Measurements from ENCODE around the gene GRIN2C. TPM values are rescaled to one million over a fixed set of nuclear protein-coding genes. Genes with fewer than 3 reads are reported as not detected.

The GRIN2C gene
- total RNA-seq, 1 donor from 2014 or later: 0.74 TPM

DNA sequence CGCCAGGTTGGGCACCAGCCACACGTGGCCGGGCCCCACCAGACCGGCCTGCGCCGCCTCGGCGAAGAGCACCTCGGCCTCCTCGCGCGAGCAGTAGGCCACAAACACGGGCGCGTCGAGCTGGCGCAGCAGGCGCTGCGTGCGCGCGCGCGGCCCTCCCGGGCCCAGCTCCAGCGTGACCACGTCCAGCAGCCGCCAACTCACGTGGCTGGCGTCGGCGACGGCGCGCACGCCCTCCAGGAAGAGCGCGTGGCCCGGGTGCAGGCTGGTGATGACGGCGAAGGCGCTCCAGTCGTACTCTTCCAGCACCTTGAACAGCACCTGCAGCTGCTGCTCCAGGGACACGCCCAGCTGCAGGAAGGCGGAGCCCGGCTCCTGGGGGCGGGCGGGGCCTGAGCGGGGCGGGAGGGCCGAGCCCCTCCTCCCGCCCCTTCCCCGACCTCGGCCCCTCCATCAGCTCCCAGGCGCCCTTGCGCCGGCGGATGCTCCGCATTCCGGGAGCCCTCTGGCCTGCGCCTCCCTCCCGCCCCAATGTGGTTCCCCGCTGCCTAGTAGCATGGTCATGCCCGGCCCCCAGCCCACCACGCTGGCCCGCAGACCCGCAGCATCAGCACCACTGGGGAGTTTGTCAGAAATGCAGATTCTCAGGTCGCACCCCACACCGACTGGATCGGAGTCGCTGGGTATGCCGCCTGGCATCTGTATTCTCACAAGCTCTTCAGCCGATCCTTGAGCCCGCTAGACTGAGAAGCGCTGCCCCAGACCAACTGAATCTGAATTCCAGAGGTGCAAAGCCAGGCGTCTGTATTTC lies 7.2 kb downstream of the GRIN2C start:
- H3K27me3 Mint-ChIP-seq (ENCODE audit: unreplicated experiment): peaks cover 27% of the 10 kb centered on the region
- no peaks in the 10 kb centered on the region for H3K9me3 Mint-ChIP-seq (ENCODE audit: unreplicated experiment)
- peak; percentile 46 for DNase-seq (ENCODE audit: low spot score)
- TF ChIP-seq, protein P1, sequence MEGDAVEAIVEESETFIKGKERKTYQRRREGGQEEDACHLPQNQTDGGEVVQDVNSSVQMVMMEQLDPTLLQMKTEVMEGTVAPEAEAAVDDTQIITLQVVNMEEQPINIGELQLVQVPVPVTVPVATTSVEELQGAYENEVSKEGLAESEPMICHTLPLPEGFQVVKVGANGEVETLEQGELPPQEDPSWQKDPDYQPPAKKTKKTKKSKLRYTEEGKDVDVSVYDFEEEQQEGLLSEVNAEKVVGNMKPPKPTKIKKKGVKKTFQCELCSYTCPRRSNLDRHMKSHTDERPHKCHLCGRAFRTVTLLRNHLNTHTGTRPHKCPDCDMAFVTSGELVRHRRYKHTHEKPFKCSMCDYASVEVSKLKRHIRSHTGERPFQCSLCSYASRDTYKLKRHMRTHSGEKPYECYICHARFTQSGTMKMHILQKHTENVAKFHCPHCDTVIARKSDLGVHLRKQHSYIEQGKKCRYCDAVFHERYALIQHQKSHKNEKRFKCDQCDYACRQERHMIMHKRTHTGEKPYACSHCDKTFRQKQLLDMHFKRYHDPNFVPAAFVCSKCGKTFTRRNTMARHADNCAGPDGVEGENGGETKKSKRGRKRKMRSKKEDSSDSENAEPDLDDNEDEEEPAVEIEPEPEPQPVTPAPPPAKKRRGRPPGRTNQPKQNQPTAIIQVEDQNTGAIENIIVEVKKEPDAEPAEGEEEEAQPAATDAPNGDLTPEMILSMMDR (IDR thresholded peaks at IDR 0.05; ENCODE audit: unreplicated experiment): no peak
- H3K4me3 Mint-ChIP-seq (ENCODE audit: unreplicated experiment): no peak overlapping the region
- H3K27ac Mint-ChIP-seq (ENCODE audit: unreplicated experiment): no peak overlapping the region
- H3K36me3 Mint-ChIP-seq (ENCODE audit: low read depth, unreplicated experiment): peaks cover 9% of the 10 kb centered on the region
- no peaks in the 10 kb centered on the region for H3K4me1 Mint-ChIP-seq (ENCODE audit: unreplicated experiment)

DNA sequence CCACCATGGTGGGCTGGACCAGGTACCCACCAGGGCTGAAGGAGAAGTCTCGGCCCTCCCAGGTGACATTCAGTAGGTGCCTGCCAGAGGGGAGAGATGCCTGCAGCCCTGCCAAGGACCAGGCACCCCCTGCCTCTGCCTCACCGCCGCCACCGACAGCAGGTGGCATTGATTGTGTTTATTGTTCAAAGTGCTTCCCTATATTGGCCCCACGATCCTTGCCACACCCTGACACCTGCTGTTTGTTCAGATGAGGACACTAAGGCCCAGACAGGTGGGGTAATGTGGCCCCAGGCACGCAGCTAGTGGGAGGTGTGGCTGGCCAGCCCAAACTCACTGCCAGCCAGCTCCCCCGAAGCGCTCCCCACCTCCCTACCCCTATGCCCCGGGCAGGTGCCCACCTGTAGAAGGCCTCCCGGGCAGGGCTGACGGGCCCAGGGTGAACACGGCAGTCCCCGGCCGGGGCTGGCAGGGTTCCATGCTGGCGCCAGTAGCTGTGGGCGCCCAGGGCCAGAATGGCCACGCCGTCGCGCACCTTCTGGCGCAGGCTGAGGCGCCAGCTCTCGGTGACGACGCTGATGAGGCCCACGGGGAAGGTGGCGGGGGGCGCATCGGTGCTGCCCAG lies 8.0 kb downstream of the GRIN2C start:
- H3K36me3 Mint-ChIP-seq (ENCODE audit: low read depth, unreplicated experiment): peaks cover 9% of the 10 kb centered on the region
- TF ChIP-seq, protein P1 (IDR thresholded peaks at IDR 0.05; ENCODE audit: unreplicated experiment): no peak
- no peaks in the 10 kb centered on the region for H3K9me3 Mint-ChIP-seq (ENCODE audit: unreplicated experiment)
- H3K27me3 Mint-ChIP-seq (ENCODE audit: unreplicated experiment): peaks cover 27% of the 10 kb centered on the region
- no peak overlapping the region for H3K4me3 Mint-ChIP-seq (ENCODE audit: unreplicated experiment)
- no peaks in the 10 kb centered on the region for H3K4me1 Mint-ChIP-seq (ENCODE audit: unreplicated experiment)
- no peak overlapping the region for H3K27ac Mint-ChIP-seq (ENCODE audit: unreplicated experiment)
- DNase-seq (ENCODE audit: low spot score): no peak

DNA sequence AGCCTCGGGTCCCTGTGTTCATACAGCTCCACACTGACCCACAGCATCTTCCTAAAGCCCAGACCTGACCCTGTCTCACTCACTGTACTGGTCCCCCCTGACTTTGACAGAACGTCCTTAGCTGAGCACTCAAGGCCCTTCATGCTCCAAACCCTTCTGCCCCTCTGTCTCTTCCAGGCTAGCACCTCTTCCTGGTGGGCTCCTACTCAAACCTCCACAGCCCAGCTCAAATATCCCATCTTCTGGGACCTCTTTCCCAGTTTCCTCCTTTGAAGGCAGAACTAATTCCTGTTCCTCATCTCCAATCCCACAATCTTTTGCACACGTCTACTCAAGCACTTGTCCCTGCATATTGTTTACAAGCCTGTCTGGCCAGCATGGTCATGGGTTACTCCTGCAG lies 8.8 kb downstream of the GRIN2C start:
- peaks cover 33% of the 10 kb centered on the region for H3K27me3 Mint-ChIP-seq (ENCODE audit: unreplicated experiment)
- no peaks in the 10 kb centered on the region for H3K9me3 Mint-ChIP-seq (ENCODE audit: unreplicated experiment)
- H3K4me1 Mint-ChIP-seq (ENCODE audit: unreplicated experiment): no peaks in the 10 kb centered on the region
- TF ChIP-seq, protein P1 (IDR thresholded peaks at IDR 0.05; ENCODE audit: unreplicated experiment): no peak
- H3K27ac Mint-ChIP-seq (ENCODE audit: unreplicated experiment): peak overlapping the region; percentile 8
- peaks cover 9% of the 10 kb centered on the region for H3K36me3 Mint-ChIP-seq (ENCODE audit: low read depth, unreplicated experiment)
- peak overlapping the region; percentile 10 for H3K4me3 Mint-ChIP-seq (ENCODE audit: unreplicated experiment)
- no peak for DNase-seq (ENCODE audit: low spot score)

DNA sequence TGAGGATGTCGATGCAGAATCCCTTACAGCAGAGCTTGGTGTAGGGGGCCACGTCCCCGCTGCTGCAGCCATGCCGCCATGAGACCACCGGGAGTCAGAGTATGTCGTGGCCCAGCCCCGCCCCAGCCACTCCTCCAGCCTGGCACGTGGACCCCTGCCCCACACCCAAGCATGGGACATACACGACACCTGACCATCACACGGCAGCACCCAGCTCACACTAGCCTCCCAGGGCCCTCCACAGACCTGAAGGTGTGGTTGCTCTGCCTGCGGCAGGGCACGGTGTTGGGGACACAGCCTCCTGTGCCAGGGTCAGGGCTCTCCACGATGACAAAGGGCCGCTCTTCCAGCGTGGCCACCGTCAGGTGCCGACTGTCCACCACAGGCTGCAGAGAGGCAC lies 9.4 kb downstream of the GRIN2C start:
- Mint-ChIP-seq H3K27me3 (ENCODE audit: unreplicated experiment) (peaks cover 38% of the 10 kb centered on the region), H3K4me1 (ENCODE audit: unreplicated experiment) (no peaks in the 10 kb centered on the region), H3K36me3 (ENCODE audit: low read depth, unreplicated experiment) (peaks cover 9% of the 10 kb centered on the region), H3K27ac (ENCODE audit: unreplicated experiment) (no peak overlapping the region), H3K9me3 (ENCODE audit: unreplicated experiment) (no peaks in the 10 kb centered on the region), H3K4me3 (ENCODE audit: unreplicated experiment) (no peak overlapping the region)
- TF ChIP-seq, protein P1 (IDR thresholded peaks at IDR 0.05; ENCODE audit: unreplicated experiment): no peak
- DNase-seq (ENCODE audit: low spot score): no peak
